DMS53 treated with DMSO at 0.1 percent for 48 hours (cell line): ENCODE results near the gene RAB31.
"Not testable (repeated sequence)": the region's sequence is repeated elsewhere in the genome, so short reads cannot be mapped to it uniquely, and the experiment has no call there.

Experiments
- DNase-seq: peaks from one replicate; lab custom pipeline; 2025; ENCODE audit not compliant: unreplicated experiment; lab: John Stamatoyannopoulos, UW

The RAB31 gene, protein sequence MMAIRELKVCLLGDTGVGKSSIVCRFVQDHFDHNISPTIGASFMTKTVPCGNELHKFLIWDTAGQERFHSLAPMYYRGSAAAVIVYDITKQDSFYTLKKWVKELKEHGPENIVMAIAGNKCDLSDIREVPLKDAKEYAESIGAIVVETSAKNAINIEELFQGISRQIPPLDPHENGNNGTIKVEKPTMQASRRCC

GRCh38 chr18:9708057-9708433, at the start of gene RAB31:
RAB31 (plus strand) TSS chr18:9708301; CDS start chr18:9708406, 105 bp downstream.
- DNase-seq = no peak

- DNase-seq = no peak
Measured at GRCh38 chr18:9659499-9660375, 48.4 kb upstream of the RAB31 start.

DNA sequence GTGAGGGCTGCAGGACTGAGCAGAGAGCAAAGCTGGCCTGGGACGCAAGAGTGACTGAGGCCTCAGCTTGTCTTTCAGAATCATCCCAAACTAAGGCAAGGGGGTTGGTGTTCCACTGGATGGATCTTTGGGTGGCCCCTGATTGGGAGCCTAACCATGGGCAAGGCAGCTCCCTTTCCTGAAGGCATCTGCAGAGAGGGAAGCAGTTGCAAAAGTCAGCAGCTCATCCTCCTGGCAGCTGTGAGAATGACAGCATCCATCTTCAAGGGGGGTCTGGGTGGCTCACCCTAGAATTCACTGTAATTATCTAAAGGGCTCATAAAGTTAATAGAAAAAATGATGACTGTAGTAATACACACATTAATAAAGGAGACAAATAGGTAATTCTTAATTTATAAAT, 46.5 kb upstream of the RAB31 start:
- no peak for DNase-seq

GRCh38 chr18:9663377-9663776, 44.7 kb upstream of the RAB31 start:
- DNase-seq = no peak

- DNase-seq = no peak
Measured at GRCh38 chr18:9665314-9665713, 42.8 kb upstream of the RAB31 start.

DNA sequence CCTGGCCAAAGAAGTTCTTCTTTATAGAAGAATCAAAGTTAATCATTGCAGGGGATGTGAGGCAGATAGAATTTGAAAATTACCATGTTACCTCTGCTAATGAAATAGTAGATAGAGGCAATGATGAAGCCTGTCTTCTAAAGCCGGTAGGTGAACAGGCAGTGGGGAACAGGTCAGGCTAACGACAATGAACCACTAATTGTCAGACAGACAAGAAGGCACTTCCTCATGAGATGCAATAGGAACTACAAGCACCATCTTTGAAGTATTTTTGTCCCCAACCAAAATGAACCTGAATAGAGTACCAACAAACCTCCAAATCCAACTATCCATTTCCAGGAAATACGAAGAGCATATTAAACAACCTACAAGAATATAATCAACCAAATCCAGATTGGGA, 41.6 kb upstream of the RAB31 start:
- no peak for DNase-seq

GRCh38 chr18:9669016-9669415, 39.1 kb upstream of the RAB31 start:
- no peak for DNase-seq

GRCh38 chr18:9671214-9671613, 36.9 kb upstream of the RAB31 start:
- no peak for DNase-seq

DNA sequence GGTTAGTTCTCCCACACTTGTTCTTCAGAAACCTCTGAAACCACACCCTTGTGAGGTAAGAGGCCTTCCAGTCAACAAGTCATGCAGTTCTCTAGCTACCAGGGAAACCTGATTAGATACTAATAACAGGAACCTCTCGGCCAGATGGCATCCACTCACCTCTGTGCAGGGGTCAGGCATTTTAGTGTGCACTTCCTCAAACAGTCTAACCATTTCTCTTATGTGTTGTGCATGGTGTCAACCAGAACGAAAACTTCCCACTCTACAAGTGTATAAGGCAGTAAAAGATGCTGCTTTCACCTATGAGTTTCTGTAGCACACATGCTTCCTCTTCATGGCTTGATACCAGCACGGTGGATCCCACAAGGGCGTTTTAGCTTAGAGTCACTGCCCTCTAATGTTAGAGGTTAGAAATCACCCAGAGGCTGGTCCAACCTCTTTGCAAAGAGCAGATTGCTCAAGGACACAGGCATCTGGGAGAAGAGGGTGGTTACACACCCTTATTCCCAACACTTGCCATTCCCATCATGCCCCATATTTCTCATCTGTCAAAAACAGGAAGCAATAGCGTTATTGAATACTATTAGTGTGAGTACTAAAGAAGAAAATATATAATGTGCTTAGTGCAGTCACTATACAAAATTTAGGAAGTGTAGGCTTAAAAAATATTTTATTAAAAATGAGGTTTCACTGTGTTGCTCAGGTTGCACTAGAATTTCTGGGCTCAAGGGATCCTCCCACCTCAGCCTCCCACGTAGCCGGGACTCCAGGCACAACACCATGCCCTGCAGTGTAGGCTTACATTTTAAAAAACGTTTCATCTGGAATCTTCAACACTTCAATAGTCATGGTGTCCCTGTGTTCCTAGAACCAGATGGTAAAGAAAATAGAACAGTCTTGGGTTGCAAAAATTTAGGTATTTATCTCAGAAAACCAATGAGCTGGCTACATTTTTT, 34.5 kb upstream of the RAB31 start:
- peak; percentile 100 for DNase-seq

- not testable (repeated sequence) for DNase-seq
Measured at GRCh38 chr18:9678216-9678615, 29.9 kb upstream of the RAB31 start.

GRCh38 chr18:9679125-9679524, 29.0 kb upstream of the RAB31 start:
- DNase-seq = no peak

DNA sequence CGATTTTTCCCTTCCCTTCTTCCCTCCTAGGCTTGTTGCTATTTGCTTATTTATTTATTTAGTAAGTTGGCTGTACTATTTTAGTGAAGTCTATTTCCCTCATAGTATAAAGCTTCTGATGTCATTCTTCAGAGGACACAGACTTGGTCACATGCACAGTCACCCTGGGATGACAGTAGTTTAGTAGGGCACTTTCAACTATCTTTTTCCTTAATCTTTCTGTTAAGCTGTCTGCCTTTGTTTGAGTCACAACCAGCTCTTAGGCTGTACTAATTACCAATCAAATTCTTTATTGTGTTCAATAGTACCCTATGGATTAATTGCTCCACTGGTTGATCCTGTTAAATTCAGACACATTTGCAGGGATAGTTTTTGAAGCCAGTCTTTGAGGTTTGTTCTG, 26.9 kb upstream of the RAB31 start:
- DNase-seq = no peak

GRCh38 chr18:9682572-9682971, 25.5 kb upstream of the RAB31 start:
- DNase-seq = no peak

DNA sequence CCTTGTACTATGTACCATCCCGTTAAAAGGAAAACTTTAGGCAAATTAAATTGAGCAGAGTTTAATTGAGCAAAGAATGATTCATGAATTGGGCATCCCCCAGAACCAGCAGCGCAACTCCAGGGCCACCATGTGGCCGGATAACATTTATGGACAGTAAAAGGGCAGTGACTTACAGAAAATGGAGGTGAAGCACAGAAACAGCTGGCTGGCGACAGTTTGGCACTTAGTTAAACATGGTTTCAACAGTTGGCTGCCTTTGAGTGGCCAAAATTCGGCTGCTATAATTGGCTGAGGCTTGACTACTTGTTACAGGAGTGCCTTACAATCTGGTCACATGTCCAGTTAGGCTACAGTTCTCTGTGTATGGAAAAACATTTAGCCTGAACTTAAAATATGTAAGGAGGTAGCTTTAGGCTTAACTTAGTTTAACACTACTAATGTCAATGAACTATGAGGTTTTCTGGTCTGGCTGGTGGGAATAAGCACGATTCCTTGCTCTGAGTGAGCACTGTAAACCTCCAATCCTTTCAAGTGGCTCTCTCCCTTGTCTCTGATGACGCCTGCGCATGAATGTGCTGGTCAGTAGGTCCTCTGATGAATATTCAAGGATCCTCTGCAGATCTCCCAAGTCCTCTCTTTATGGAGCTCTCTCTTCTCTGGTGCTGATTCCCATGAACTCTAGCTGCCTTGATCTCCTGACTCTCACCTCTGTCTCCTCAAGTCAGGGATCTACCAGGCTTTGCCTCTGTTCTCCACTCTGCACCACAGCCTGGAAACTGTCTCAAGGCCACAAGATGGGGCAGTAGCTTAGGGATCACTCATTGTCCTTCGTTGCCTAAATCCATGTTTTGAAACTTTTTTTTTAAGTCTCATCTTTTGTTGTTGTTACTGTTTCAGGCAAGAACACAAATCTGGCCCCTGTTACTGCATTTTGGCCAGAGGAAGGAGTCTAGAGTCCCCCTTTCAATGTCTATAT, 24.4 kb upstream of the RAB31 start:
- no peak for DNase-seq

GRCh38 chr18:9684881-9685614, 23.1 kb upstream of the RAB31 start:
- DNase-seq = no peak

GRCh38 chr18:9685615-9685890, 22.5 kb upstream of the RAB31 start:
- DNase-seq = no peak

GRCh38 chr18:9688036-9688741, 19.9 kb upstream of the RAB31 start:
- peak; percentile 48 for DNase-seq

- no peak for DNase-seq
Measured at GRCh38 chr18:9689253-9689652, 18.8 kb upstream of the RAB31 start.
